Heart left ventricle (tissue), 16 donors: Measurements from ENCODE around the gene RUSF1. TPM values are rescaled to one million over a fixed set of nuclear protein-coding genes. Genes with fewer than 3 reads are reported as not detected.
A peak's percentile ranks its signal among the peaks of the same experiment; 100 is the strongest.
"Not testable (repeated sequence)": the region's sequence is repeated elsewhere in the genome, so short reads cannot be mapped to it uniquely, and the experiment has no call there.

Source experiments
- ATAC-seq, 4 donors: fragments of 200-7000 bp; cut with Tn5 transposase; one replicate each; pipeline ENCODE4 v1.9.1; 2020 to 2022; ENCODE audit warnings: moderate library complexity in 4 of 4, mild to moderate bottlenecking in 3 of 4, moderate number of reproducible peaks in 1 of 4
- DNase-seq, 5 donors: peaks; one replicate each; pipeline ENCODE4 v3.0.0-alpha.2; 2020
- H3K27ac ChIP-seq, 12 donors: fragments of 200-600 bp; sonication (generic) in 4 of 12; one replicate each; pipeline versions ENCODE4 v1.5.0 to v1.8.0; 2016 to 2022; ENCODE audit warnings: mild to moderate bottlenecking in 2 of 12
- H3K27me3 ChIP-seq, 9 donors: fragments of 200-600 bp; sonication (generic) in 2 of 9; one replicate each; pipeline versions ENCODE4 v1.5.1 to v1.8.0; 2016 to 2022; ENCODE audit warnings: mild to moderate bottlenecking in 3 of 9
- H3K36me3 ChIP-seq, 9 donors: fragments of 200-600 bp; sonication (generic) in 2 of 9; one replicate each; pipeline versions ENCODE4 v1.5.0 to v1.8.0; 2018 to 2022; ENCODE audit warnings: mild to moderate bottlenecking in 2 of 9
- H3K4me1 ChIP-seq, 12 donors: fragments of 200-600 bp; sonication (generic) in 4 of 12; one replicate each; pipeline versions ENCODE4 v1.5.0 to v1.8.0; 2016 to 2022; ENCODE audit warnings: mild to moderate bottlenecking in 3 of 12
- H3K4me3 ChIP-seq, 12 donors: fragments of 200-600 bp; sonication (generic) in 4 of 12; one replicate each; pipeline versions ENCODE4 v1.5.0 to v1.8.0; 2017 to 2022; ENCODE audit warnings: mild to moderate bottlenecking in 9 of 12, moderate library complexity in 4 of 12
- H3K9me3 ChIP-seq, 12 donors: fragments of 200-600 bp; sonication (generic) in 4 of 12; one replicate each; pipeline versions ENCODE4 v1.5.0 to v1.8.0; 2016 to 2022; ENCODE audit warnings: mild to moderate bottlenecking in 1 of 12
- CTCF ChIP-seq, 12 donors: fragments of 200-600 bp; sonication (generic) in 4 of 12; IDR thresholded peaks; one replicate each; pipeline versions ENCODE4 v1.5.0 to v1.8.0; 2018 to 2022; ENCODE audit warnings: antibody characterized with exemption in 12 of 12, mild to moderate bottlenecking in 5 of 12
- POLR2A ChIP-seq, 2 donors: fragments of 450-650 bp; IDR thresholded peaks; one replicate each; pipeline ENCODE4 v1.6.1; 2017; ENCODE audit warnings: antibody characterized with exemption in 2 of 2, mild to moderate bottlenecking in 2 of 2, moderate library complexity in 2 of 2
- WGBS, 4 donors: extraction: QIAGEN DNeasy Blood & Tissue Kit in 2 of 4; methylation state at CpG; one replicate each; pipeline versions ENCODE4 v1.1.5 to v1.1.7; 2013 to 2018; 5-methylcytosine and 5-hydroxymethylcytosine counted together
- intact Hi-C, 10 donors: fragments of 100-400 bp; cut with DNase I; formaldehyde crosslinking; loops; one replicate each; pipeline versions ENCODE4 v1.11.1 to v1.14.2; 2022
- long read RNA-seq, 3 donors: library from polyadenylated mRNA; unstranded; transcript quantifications; one replicate each; pipeline ENCODE4 v2.0.0, GENCODE V29; 2020 to 2021
- polyA plus RNA-seq, 2 donors: library from polyadenylated mRNA; stranded (reverse); fragments of 200-250 nt; gene quantifications; one replicate each; pipeline ENCODE4 v1.2.3, GENCODE V29; 2013
- total RNA-seq, 9 donors: library from RNA; depleted of rRNA in 2 of 9; stranded (reverse); fragments of >200 nt in 2 of 9; fragmentation: NEBNext Ultra II Directional in 3 of 9; extraction: Animal tissue kit (Norgen Biotek cat#: 25700) in 3 of 9; gene quantifications; one replicate each; pipeline versions ENCODE4 v1.1.0 to v1.2.4, GENCODE V29; 2016 to 2023
- donor health status: ischemic (EF 13 %, LVEDD 7.1; RV severe dilation, severe dysfunction).
- donor health status: healthy with polysubstance abuse.
- donor health status: DM: no; HTN: yes; CAD: no.
- donor health status: DM: no; HTN: no; CAD: no.
- donor health status: ischemic (EF 25% LVEDD 6.9; RV normal size, moderate dysfunction).
- donor health status: ischemic (EF 25% LVEDD 5.7; RV mildly dilated, moderate dysfunction).
- donor health status: healthy.
- donor health status: DM: yes; HTN: yes; CAD: no.
- donor health status: ischemic (EF 35%, LVEDD 5.7; RV mildly dilated, moderate dysfunction).
- donor health status: nonischemic (EF 11% LVEDD 7.7; RV severe dilation, severe dysfunction).
- donor health status: DM: yes; HTN: yes; CAD: no.
- donor health status: PGD.
- donor health status: ischemic (EF 29% LVEDD 5.4; RV normal size, mild dysfunction).
- donor health status: nonischemic (EF 23%, LVEDD 6.1; RV moderate dilation, normal function).

Gene RUSF1
- total RNA-seq (10 to 100 TPM; 17.8 to 32.5 (median 21.2) TPM), polyA plus RNA-seq (10 to 100 TPM; 25.3 to 30.9 TPM)
- long read RNA-seq, donor 1, transcript C16orf58-201 (13 exons, 2,793 nt): major isoform, 8 of 19 reads
- long read RNA-seq, donor 1, partial matches to known transcripts: 2 of 19 reads
- long read RNA-seq, donor 1, other reads (novel, unspliced or antisense): 9 of 19 reads
- long read RNA-seq, donor 2, transcript C16orf58-201 (13 exons, 2,793 nt): major isoform, 25 of 45 reads
- long read RNA-seq, donor 2, partial matches to known transcripts: 5 of 45 reads
- long read RNA-seq, donor 2, other reads (novel, unspliced or antisense): 12 of 45 reads
- long read RNA-seq, donor 3, transcript C16orf58-201 (13 exons, 2,793 nt): major isoform, 6 of 19 reads
- long read RNA-seq, donor 3, partial matches to known transcripts: 4 of 19 reads
- long read RNA-seq, donor 3, other reads (novel, unspliced or antisense): 8 of 19 reads

DNA sequence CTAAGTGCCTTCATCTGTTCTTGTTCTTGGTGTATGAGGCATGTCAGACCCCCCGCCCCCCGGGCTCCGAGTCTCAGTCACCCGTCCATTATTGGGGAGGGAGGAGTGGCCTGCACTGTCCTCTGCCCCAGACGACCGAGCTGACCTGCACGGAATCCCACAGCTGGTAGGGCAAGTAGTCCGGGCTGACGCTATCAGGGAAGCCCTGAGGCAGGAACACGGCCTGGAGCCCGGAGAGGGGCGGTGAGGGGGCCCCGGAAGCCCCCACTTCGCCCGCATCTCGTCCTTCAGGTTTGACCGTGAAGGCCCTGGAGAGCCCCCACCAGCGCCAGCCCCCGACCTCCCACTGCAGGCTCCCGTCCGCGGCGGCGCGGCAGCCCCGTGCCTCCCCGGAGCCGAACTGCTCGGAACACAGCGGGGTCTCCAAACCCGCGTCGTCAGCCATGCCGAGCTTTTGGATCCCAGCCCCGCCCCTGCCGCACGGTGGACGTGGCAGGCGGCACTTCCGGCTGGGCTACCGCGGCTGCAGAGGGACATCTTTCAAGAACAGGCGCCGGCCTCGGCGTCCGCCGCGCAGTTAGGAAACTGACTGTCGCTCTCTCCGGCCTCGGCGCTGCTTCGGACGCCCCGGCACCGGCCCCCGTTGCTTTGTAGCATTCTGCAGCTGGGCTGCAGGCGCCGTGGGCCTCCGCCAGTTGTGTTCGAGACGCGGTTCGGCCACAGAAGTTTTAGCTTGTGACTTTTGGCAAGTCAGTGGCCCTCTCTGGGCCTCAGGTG lies at the start of gene RUSF1:
Gene RUSF1, minus strand, starts transcription at position 463 of the 777 bp plus-strand sequence. Its CDS starts 18 bp downstream, at position 445.
- intact Hi-C loops: loop anchor here in 6 of 10 donors (1.0 to 10.0 kb wide), 9 partner anchors 35 to 367 kb away; partner anchors contain the start of genes ARMC5 (in 3 of the 6), TGFB1I1 (in 3 of the 6) and ZNF267 (in 2 of the 6)
- 0 to 1% (median 0%) methylated on average over 23 to 65 of the region's 65 CpGs for WGBS, 4 donors

DNA sequence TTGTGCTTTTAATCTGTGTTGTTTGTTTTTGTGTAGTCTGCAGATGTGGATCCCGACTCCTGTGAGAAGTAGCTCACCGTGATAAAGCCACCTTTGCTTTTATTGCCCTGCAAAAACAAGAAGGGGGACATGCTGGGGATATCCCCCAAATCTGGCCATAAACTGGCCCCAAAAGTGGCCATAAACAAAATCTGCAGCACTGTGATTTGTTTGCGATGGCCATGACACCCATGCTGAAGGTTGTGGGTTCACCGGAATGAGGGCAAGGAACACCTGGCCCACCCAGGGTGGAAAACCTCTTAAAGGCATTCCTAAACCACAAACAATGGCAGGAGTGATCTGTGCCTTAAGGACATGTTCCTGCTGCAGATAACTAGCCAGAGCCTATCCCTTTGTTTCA lies 34.6 kb upstream of the RUSF1 start:
- Histone ChIP-seq H3K9me3 (peaks cover 0 to 4% (median 0%) of the 10 kb centered on the region in 12 donors), H3K4me3 (no peak overlapping the region), H3K36me3 (no peaks in the 10 kb centered on the region), H3K27me3 (peaks cover 0 to 23% (median 8%) of the 10 kb centered on the region in 9 donors), H3K4me1 (peaks cover 0 to 2% (median 0%) of the 10 kb centered on the region in 12 donors), H3K27ac (no peak overlapping the region)
- TF ChIP-seq CTCF (IDR thresholded peaks at IDR 0.05) (no peak), POLR2A (IDR thresholded peaks at IDR 0.05) (no peak)
- DNase-seq (no peak), ATAC-seq (no peak)
- intact Hi-C loops: no loop called here
- 92 to 94% (median 93%) methylated on average over 4 of the region's 4 CpGs for WGBS, 4 donors

More for the DNA sequence above, at the start of gene RUSF1:
- Histone ChIP-seq H3K4me1 (peaks cover 4 to 58% (median 48%) of the 10 kb centered on the region in 12 donors), H3K27me3 (no peaks in the 10 kb centered on the region), H3K9me3 (no peaks in the 10 kb centered on the region), H3K36me3 (peaks cover 0 to 16% (median 8%) of the 10 kb centered on the region in 9 donors), H3K27ac (peak within 1 kb of the TSS; percentile 82 to 98 (median 94)), H3K4me3 (peak within 1 kb of the TSS; percentile 73 to 100 (median 86))
- TF ChIP-seq POLR2A (IDR thresholded peaks at IDR 0.05): peak in 1 of 2 donors; percentile 76
- TF ChIP-seq CTCF (IDR thresholded peaks at IDR 0.05): peak in 1 of 12 donors; percentile 10
- DNase-seq (peak; percentile 93 to 96 (median 94)), ATAC-seq (peak; percentile 89 to 97 (median 96))

DNA sequence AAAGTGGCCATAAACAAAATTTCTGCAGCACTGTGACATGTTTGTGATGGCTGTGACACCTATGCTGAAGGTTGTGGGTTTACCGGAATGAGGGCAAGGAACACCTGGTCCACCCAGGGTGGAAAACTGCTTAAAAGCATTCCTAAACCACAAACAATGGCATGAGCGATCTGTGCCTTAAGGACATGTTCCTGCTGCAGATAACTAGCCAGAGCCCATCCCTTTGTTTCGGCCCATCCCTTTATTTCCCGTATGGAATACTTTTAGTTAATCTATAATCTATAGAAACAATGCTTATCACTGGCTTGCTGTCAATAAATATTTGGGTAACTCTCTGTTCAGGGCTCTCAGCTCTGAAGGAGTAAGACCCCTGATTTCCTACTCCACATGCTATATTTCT lies 31.6 kb upstream of the RUSF1 start:
- ATAC-seq, H3K36me3 ChIP-seq, DNase-seq, intact Hi-C loops, H3K4me1 ChIP-seq, H3K4me3 ChIP-seq, H3K9me3 ChIP-seq, H3K27ac ChIP-seq: not testable (repeated sequence)
- WGBS, 4 donors: 82 to 90% (median 86%) methylated on average over 4 of the region's 4 CpGs
- H3K27me3 ChIP-seq: peaks cover 0 to 45% (median 15%) of the 10 kb centered on the region in 9 donors

DNA sequence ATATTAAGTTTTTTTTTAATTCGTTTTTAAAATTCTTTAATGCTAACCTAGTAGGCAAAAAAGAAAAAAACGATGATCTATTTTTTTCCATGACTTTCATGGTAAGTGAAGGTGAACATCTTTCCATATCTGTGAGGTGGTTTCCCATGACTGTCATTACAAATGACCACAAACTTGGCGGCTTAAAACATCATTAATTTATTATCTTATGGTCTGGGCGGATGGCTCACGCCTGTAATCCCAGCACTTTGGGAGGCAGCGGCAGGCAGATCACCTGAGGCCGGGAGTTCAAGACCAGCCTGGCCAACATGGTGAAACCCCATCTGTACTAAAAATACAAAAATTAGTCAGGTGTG lies 30.0 kb upstream of the RUSF1 start:
- intact Hi-C loops, H3K4me3 ChIP-seq, H3K27ac ChIP-seq, ATAC-seq, DNase-seq, H3K36me3 ChIP-seq, H3K9me3 ChIP-seq, H3K4me1 ChIP-seq: not testable (repeated sequence)
- peaks cover 0 to 56% (median 15%) of the 10 kb centered on the region in 9 donors for H3K27me3 ChIP-seq
- 75 to 82% (median 76%) methylated on average over 7 of the region's 7 CpGs for WGBS, 4 donors
